ENCODE data around the gene TSPAN9.

- TF ChIP-seq, protein P1, sequence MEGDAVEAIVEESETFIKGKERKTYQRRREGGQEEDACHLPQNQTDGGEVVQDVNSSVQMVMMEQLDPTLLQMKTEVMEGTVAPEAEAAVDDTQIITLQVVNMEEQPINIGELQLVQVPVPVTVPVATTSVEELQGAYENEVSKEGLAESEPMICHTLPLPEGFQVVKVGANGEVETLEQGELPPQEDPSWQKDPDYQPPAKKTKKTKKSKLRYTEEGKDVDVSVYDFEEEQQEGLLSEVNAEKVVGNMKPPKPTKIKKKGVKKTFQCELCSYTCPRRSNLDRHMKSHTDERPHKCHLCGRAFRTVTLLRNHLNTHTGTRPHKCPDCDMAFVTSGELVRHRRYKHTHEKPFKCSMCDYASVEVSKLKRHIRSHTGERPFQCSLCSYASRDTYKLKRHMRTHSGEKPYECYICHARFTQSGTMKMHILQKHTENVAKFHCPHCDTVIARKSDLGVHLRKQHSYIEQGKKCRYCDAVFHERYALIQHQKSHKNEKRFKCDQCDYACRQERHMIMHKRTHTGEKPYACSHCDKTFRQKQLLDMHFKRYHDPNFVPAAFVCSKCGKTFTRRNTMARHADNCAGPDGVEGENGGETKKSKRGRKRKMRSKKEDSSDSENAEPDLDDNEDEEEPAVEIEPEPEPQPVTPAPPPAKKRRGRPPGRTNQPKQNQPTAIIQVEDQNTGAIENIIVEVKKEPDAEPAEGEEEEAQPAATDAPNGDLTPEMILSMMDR (IDR thresholded peaks at IDR 0.05; ENCODE audit: low read depth, low read length), result no peak
- TF ChIP-seq POLR2A (IDR thresholded peaks at IDR 0.05; ENCODE audit: extremely low read depth, insufficient read length), result no peak
Observed at GRCh38 chr12:3231399-3231876, 154.3 kb downstream of the TSPAN9 start.

All from NB4 (cell line).